Colonic mucosa (tissue), 4 donors: ENCODE data around the gene DHRS1. TPM values are rescaled to one million over a fixed set of nuclear protein-coding genes. Genes with fewer than 3 reads are reported as not detected.

Experiments used
- DNase-seq: peaks from one replicate; pipeline ENCODE4 v3.0.0-alpha.2; 2020
- H3K27ac ChIP-seq: fragments of 200-600 bp; one replicate; pipeline ENCODE4 v1.8.0; 2021
- H3K27me3 ChIP-seq: fragments of 200-600 bp; one replicate; pipeline ENCODE4 v1.8.0; 2021
- H3K36me3 ChIP-seq: fragments of 200-600 bp; one replicate; pipeline ENCODE4 v1.8.0; 2021
- H3K4me1 ChIP-seq: fragments of 200-600 bp; one replicate; pipeline ENCODE4 v1.8.0; 2021; ENCODE audit warnings: mild to moderate bottlenecking
- H3K4me3 ChIP-seq: fragments of 200-600 bp; one replicate; pipeline ENCODE4 v1.8.0; 2021
- H3K9ac ChIP-seq, 2 donors: one replicate each; pipeline ENCODE4 v1.7.0; 2013; ENCODE audit warnings: control low read depth in 2 of 2, low read depth in 2 of 2, low read length in 2 of 2
- H3K9me3 ChIP-seq: fragments of 200-600 bp; one replicate; pipeline ENCODE4 v1.8.0; 2021
- intact Hi-C: fragments of 100-400 bp; cut with DNase I; formaldehyde crosslinking; loops from one replicate; pipeline ENCODE4 v1.14.1; 2022
- total RNA-seq, 2 donors: library from RNA; stranded (reverse); fragmentation: NEBNext Ultra II Directional in 1 of 2; extraction: Animal tissue kit (Norgen Biotek cat#: 25700) in 1 of 2; gene quantifications; one replicate each; pipeline ENCODE4 v1.2.1, GENCODE V29; 2021
- TF ChIP-seq, protein P1 (sequence below): fragments of 200-600 bp; IDR thresholded peaks from one replicate; pipeline ENCODE4 v1.8.0; 2022; ENCODE audit warnings: antibody characterized with exemption, mild to moderate bottlenecking
- donor health status: healthy.
- donor health status: DM: no; HTN: no; CAD: no.
- donor health status: DM: no; HTN: no; CAD: no.

DHRS1 gene
- total RNA-seq: 10 to 100 TPM; 38.0 to 42.4 TPM

DNA sequence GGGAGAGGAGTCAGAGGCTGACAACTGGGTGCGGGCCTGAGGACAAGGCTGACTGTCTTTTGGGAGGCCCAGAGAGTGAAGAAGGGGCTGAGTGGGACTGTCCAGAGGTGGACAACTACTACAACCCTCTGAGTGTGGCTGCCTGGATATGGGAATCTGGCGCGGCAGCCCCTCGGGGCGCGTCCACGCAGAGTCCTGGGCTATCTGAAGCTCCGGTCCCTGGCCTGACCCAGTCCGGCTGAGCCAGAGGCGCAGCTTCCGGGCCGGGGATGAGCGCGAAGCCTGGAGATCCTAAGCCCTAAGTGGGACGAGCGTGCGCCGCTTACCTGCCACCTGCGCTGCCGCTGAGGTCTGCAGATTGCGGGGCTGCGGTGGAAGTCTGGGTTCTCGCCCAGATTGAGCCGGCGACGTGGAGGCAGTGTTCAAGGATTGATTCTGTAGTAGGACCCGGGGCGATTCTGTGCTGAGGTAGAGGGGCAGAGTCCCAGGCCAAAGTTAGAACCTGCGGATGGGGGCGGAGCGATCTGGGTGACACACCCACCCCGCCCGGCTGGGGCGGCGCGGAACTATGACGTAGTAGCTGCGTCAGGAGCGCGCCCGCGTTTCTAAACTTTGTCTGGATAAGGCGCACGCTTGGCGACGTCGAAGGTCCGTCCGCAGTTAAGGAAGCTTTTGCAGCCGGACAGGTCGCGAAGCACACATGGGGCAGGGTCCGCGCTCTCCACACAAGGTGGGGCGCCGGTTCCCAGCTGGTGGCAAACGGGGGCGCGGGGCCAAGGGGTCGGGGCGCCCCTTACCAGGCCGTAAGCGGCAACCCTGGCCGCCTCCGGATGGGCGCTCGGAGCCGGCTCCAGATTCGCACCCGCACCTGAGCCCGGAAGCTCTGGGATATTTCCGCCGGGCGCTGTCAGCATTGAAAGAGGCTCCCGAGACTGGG lies at the start of gene DHRS1, which contains the start of gene NOP9:
DHRS1 (minus strand) TSS at position 526 of the 937 bp plus-strand sequence. CDS start 674 bp downstream, outside the sequence.
NOP9 (plus strand) TSS at position 596 of the 937 bp plus-strand sequence; CDS start at position 701, 105 bp downstream.
- intact Hi-C loops: no loop called here
- TF ChIP-seq, protein P1, sequence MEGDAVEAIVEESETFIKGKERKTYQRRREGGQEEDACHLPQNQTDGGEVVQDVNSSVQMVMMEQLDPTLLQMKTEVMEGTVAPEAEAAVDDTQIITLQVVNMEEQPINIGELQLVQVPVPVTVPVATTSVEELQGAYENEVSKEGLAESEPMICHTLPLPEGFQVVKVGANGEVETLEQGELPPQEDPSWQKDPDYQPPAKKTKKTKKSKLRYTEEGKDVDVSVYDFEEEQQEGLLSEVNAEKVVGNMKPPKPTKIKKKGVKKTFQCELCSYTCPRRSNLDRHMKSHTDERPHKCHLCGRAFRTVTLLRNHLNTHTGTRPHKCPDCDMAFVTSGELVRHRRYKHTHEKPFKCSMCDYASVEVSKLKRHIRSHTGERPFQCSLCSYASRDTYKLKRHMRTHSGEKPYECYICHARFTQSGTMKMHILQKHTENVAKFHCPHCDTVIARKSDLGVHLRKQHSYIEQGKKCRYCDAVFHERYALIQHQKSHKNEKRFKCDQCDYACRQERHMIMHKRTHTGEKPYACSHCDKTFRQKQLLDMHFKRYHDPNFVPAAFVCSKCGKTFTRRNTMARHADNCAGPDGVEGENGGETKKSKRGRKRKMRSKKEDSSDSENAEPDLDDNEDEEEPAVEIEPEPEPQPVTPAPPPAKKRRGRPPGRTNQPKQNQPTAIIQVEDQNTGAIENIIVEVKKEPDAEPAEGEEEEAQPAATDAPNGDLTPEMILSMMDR: no peak
- peak within 1 kb of the TSS; percentile 92 for H3K4me3 ChIP-seq
- peaks cover 13% of the 10 kb centered on the region for H3K4me1 ChIP-seq
- no peaks in the 10 kb centered on the region for H3K9me3 ChIP-seq
- H3K36me3 ChIP-seq: peaks cover 16% of the 10 kb centered on the region
- DNase-seq: peak; percentile 96
- peak within 1 kb of the TSS; percentile 88 for H3K27ac ChIP-seq
- peak within 1 kb of the TSS; percentile 89 to 95 for H3K9ac ChIP-seq
- H3K27me3 ChIP-seq: no peaks in the 10 kb centered on the region

DNA sequence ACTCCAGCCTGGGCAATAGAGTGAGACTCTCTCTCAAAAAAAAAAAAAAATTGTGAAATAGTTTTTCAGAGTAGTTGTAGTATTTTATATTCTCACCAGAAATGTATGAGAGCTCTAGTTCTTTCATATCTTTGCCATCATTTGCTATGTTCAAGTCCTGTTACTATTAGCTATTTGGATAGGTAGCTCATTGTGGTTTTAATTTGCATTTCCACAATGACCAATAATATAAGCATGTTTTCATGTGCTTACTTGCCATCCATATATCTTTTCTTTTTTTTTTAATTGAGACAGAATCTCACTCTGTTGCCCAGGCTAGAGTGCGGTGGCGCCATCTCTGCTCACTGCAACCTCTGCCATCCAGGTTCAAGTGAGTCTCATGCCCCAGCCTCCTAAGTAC lies 48.6 kb upstream of the DHRS1 start:
- H3K4me3 ChIP-seq: no peak overlapping the region
- intact Hi-C loops: no loop called here
- H3K9me3 ChIP-seq: no peaks in the 10 kb centered on the region
- no peak overlapping the region for H3K9ac ChIP-seq
- DNase-seq: no peak
- TF ChIP-seq, protein P1: no peak
- H3K4me1 ChIP-seq: no peaks in the 10 kb centered on the region
- no peak overlapping the region for H3K27ac ChIP-seq
- no peaks in the 10 kb centered on the region for H3K36me3 ChIP-seq
- H3K27me3 ChIP-seq: no peaks in the 10 kb centered on the region

DNA sequence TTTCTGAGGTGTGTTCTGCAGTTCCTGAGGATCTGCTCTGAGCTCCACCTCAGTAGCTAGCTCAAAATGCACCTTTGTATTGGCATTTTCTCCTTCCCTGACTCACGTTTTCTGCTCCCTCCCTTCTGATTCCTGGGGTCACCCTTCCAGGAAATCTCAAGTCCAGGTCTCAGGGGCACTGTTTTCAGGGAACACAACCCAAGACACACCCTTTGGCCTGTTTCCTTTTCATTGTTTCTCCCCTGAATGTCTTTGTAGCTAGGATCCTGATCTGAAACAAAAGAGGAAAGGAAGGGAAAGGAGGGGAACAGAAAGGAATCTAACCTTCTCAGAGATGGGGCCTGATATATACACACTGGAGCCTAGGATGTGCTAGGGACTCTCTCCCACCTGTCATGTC lies 47.6 kb upstream of the DHRS1 start:
- Histone ChIP-seq H3K27me3 (no peaks in the 10 kb centered on the region), H3K9ac (no peak overlapping the region), H3K9me3 (no peaks in the 10 kb centered on the region), H3K4me3 (no peak overlapping the region), H3K4me1 (no peaks in the 10 kb centered on the region), H3K27ac (no peak overlapping the region), H3K36me3 (no peaks in the 10 kb centered on the region)
- intact Hi-C loops: no loop called here
- DNase-seq: no peak
- TF ChIP-seq, protein P1: no peak

DNA sequence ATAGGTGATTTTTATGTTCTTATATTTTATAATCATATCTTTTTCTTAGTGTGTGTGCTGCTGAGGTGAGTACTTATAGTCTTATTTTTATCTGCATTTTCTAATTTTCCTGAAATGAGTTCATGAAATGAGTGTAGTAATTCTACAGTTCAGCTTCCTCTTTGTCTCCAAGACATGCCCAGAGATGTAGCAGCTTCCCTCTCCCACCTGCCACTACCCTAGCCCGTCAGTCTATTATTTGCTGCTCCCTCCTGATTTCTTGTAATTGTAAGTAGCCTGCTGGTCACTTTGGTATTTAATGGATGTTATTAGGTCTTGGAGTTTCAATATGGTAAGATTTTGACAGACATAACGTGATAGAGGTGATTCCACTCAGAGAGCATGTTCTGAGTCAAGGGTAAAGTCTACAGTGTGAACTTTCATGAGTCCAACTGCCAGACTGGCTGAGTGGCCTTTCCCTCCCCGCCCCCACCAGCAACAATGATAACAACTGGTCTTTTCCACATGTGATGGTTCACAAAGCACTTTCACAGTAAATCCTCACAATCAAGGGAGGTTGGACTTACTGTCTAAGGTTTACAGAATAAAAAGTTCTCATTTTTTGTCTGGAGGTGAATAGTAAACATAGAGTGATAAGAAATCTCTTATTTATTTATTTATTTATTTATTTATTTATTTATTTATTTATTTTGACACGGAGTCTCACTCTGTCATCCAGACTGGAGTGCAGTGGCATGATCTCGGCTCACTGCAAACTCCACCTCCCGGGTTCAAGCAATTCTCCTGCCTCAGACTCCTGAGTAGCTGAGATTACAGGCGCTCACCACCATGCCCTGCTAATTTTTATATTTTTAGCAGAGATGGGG lies 44.4 kb upstream of the DHRS1 start:
- intact Hi-C loops: no loop called here
- TF ChIP-seq, protein P1: no peak
- Histone ChIP-seq H3K4me3 (no peak overlapping the region), H3K27me3 (no peaks in the 10 kb centered on the region), H3K36me3 (no peaks in the 10 kb centered on the region), H3K4me1 (peaks cover 2% of the 10 kb centered on the region), H3K9ac (no peak overlapping the region), H3K27ac (no peak overlapping the region), H3K9me3 (no peaks in the 10 kb centered on the region)
- DNase-seq: no peak

DNA sequence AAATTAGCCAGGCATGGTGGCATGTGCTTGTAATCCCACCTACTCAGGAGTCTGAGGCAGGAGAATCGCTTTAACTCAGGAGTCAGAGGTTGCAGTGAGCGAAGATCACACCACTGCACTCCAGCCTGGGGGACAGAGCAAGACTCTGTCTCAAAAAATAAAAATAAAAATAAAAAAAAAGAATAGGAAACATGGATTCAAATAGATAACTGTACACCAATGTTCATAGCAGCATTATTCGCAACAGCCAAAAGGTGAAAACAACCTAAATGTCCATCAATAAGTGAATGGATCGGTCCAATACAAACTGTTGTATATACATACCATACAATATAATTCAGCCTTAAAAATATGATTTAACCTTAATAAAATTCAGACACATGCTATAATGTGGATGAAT lies 43.3 kb upstream of the DHRS1 start:
- Histone ChIP-seq H3K36me3 (no peaks in the 10 kb centered on the region), H3K27ac (no peak overlapping the region), H3K4me1 (peaks cover 6% of the 10 kb centered on the region), H3K9ac (no peak overlapping the region), H3K9me3 (no peaks in the 10 kb centered on the region), H3K4me3 (no peak overlapping the region), H3K27me3 (no peaks in the 10 kb centered on the region)
- DNase-seq: no peak
- TF ChIP-seq, protein P1: no peak
- intact Hi-C loops: no loop called here
